Spleen (tissue), 7 donors: ENCODE data around the gene CDK3.

Experiments used
- POLR2A ChIP-seq, 3 donors: fragments of 450-650 bp; IDR thresholded peaks; one replicate each; pipeline ENCODE4 v1.5.1; 2017; ENCODE audit warnings: antibody characterized with exemption in 3 of 3, mild to moderate bottlenecking in 1 of 3
- TF ChIP-seq, protein P1 (sequence below), 11 experiments: fragments of 200-600 bp in 7 of 11; fragments of 450-650 bp in 4 of 11; sonication (generic) in 4 of 11; IDR thresholded peaks in 8 of 11; conservative IDR thresholded peaks in 3 of 11; 1 replicate in 7 of 11; 2 replicates in 4 of 11; pipeline versions ENCODE4 v1.4.0 to v1.8.0; 2016 to 2021; ENCODE audit warnings: antibody characterized with exemption in 11 of 11, inconsistent platforms in 4 of 11, mild to moderate bottlenecking in 1 of 11
- donor health status: DM: no; HTN: no; CAD: no; lungs with moderate emphysema.
- donor health status: DM: no; HTN: no; CAD: no.
- donor health status: DM: no; HTN: no; CAD: no.

DNA sequence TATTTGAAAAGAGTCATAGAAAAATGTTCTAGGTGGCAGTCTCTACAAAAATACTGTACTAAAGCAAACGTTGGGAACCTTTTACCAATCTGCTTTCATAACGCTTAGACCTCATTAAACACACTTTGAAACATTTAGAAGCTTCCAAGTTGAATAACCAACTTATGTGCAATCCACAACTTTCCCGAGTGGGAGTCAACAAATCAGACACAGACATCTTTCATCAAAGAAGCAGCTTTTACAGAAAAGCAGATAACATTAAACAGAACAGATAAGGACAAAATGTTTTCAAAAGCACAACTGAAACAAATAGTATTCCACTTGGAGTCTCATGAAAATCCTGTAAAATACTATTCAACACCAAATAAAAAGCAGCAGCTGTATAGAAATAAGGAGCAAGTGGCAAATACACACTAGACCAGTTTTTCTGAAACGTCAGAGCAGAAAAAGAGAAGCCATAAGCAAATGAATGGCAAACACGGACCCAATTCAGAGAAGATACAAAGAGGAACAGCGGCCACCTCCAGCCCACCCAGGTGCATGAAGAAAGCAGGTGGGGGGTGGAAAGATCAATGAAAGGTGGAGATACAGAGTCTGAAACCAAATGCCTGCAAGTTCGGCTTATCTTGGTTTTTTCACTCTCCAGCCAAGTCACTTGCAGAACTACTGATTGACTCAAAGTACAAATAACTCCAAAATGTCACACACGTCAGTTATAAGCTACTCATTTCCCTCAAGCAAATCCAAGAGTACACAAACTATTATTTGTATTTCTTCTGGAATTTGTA, 41.4 kb upstream of the CDK3 start:
- TF ChIP-seq, protein P1, sequence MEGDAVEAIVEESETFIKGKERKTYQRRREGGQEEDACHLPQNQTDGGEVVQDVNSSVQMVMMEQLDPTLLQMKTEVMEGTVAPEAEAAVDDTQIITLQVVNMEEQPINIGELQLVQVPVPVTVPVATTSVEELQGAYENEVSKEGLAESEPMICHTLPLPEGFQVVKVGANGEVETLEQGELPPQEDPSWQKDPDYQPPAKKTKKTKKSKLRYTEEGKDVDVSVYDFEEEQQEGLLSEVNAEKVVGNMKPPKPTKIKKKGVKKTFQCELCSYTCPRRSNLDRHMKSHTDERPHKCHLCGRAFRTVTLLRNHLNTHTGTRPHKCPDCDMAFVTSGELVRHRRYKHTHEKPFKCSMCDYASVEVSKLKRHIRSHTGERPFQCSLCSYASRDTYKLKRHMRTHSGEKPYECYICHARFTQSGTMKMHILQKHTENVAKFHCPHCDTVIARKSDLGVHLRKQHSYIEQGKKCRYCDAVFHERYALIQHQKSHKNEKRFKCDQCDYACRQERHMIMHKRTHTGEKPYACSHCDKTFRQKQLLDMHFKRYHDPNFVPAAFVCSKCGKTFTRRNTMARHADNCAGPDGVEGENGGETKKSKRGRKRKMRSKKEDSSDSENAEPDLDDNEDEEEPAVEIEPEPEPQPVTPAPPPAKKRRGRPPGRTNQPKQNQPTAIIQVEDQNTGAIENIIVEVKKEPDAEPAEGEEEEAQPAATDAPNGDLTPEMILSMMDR (IDR thresholded peaks at IDR 0.05 in 8 of 11, conservative IDR thresholded peaks at IDR 0.05 in 3 of 11) = no peak
- TF ChIP-seq POLR2A (IDR thresholded peaks at IDR 0.05) = no peak
